CD4-positive, alpha-beta T cell treated with Interleukin-2 at 100 ng/mL for 4 hours (primary cell): ENCODE measurements around the gene FRMD4A.
"Not testable (repeated sequence)": the region's sequence is repeated elsewhere in the genome, so short reads cannot be mapped to it uniquely, and the experiment has no call there.

ENCODE experiments used
- DNase-seq: peaks from one replicate; pipeline ENCODE4 v3.0.0-alpha.2; 2020; ENCODE audit warnings: low spot score

FRMD4A gene

GRCh38 chr10:13882119-13882711 lies 448.5 kb downstream of the FRMD4A start:
- DNase-seq: no peak

GRCh38 chr10:13880760-13881159 lies 450.0 kb downstream of the FRMD4A start:
- no peak for DNase-seq

DNA sequence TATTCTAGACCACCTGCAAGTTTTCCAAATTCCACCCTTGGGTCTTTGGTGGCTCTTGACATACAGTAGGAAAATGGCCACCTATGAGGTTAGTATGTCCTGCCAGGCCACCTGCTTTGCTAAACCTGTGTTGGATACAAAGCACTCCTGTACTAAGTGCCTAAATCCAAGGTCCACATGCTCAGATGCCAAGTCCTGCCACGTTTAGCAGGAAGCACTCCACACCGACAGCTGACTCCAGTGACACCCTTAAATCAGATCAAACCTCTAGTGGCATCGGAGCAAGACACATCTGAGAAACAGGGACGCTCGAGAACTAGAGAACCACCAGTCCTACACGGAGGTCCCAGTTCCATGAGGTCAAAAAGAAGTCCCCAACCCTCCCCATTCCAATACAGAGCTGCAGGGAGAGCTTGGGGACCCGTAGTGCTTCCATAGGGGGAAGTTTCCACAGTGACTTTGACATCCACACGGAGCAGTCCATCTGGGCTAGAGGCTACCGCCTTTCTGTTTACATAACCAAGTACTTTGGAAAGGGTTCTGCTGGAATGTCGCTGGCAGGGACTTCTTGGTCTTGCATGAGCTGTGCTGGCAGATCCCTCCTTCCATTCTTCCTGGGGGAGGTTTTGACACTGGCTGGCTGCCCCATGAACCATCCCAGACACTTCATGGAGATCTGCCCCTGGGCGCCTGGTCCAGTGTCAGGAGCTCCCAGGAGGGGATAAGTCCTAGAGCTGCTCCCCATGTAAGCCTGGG lies 453.4 kb downstream of the FRMD4A start:
- DNase-seq: no peak

DNA sequence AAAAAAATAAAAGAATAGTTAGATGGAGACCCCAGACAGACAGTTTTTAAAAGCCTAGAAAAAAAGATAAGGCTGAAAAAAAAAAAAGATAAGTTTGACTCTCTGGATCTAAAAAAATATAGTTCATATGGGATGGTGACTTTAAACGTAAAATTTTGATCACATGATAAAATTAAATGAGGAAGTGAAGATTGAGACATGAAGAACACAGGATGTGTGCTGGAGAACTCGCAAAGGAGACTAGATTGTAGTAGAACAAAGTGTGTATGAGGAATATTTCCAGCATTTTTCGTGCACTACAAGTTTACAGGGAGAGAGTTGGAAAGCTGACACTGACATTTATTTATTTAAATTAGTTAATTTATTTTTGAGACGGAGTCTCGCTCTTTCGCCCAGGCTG lies 457.5 kb downstream of the FRMD4A start:
- DNase-seq: no peak

DNA sequence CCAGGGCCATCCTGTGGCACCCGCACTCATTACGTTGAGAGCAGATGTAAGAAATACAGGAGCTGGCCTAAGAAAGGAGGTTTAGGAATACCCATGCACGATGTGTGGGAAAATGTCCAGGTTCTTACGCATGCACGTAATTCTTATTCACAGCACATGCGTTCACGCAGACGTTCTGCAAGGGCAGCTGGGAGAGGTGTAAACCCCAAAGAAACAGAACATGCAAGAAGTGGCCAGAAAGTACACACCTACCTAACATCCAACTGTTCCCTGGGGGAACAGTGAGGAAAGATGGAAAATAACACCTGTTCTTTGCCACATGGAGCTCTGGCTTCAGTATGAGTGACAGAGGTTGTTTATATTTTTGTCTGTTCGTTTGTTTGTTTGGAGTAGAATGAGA lies 458.3 kb downstream of the FRMD4A start:
- no peak for DNase-seq

DNA sequence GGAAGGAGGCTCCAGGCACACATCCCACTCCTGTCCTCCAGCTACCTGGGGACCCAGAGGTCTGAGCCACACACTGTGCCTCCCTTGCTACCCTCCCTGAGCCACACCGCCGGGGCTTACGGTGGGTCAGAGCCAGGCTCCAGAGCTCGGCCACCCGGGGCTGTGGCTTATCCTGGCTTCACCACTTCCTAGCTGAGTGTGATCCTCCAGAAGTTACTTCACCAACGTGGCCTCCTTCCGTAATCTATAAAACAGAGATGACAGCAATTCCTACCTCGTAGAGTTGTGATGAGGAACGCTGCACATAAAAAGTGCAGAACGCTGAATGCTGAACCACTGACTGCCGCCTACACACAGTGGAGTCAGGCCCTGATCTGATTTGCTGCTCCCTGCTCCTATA lies 458.9 kb downstream of the FRMD4A start:
- no peak for DNase-seq

DNA sequence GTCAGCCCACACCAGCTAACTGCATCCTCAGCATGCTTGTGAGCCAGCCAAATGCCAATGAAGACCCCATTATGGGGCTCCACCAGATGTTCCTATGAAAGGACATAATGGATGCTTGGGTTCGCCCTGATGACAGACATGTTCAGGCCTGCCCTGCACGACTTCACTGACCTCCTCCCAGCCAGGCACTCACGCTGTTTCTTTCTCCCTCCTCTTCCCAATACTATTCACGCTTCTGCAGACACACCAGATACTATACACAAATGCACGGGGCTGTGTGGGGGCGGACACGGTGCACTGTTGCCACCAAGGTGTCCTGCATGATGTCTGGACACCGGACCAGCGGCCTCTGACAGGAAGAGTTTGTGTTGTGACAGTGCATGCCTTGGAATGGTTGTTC lies 459.7 kb downstream of the FRMD4A start:
- no peak for DNase-seq

- DNase-seq: no peak
These were observed 461.4 kb downstream of the FRMD4A start for GRCh38 chr10:13869295-13869664.

DNA sequence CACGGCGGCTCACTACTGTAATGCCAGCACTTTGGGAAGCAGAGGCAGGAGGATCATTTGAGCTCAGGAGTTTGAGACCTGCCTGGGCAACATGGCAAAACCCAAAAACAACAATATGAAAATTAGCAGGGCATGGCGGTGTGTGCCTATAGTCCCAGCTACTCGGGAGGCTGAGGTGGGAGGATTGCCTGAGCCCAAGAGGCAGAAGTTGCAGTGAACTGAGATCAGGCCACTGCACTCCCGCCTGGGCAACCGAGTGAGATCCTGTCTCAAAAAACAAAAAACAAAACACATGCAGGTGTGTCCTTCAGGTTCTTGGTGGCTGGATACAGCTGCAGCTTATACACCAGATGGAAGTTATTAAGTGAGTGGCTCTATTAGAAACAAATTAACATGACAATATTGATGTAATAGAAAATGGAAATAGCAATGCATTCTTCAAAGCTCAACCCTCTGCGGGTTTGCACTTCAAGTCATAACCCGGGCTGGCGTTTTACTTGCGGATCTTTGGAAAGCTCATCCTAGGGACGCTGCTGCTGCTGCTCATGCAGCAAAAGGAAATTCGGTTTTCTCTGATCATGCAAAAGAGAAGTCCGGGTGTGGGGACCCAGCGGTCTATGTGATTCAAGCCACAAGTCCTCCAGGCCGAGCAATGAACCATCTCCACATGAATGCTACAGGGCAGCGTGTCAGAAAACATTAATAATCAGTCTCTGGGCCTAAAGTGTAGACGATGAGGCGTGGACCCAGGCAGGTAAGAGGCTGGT lies 462.0 kb downstream of the FRMD4A start:
- DNase-seq: no peak

GRCh38 chr10:13867822-13868221 lies 462.9 kb downstream of the FRMD4A start:
- no peak for DNase-seq

DNA sequence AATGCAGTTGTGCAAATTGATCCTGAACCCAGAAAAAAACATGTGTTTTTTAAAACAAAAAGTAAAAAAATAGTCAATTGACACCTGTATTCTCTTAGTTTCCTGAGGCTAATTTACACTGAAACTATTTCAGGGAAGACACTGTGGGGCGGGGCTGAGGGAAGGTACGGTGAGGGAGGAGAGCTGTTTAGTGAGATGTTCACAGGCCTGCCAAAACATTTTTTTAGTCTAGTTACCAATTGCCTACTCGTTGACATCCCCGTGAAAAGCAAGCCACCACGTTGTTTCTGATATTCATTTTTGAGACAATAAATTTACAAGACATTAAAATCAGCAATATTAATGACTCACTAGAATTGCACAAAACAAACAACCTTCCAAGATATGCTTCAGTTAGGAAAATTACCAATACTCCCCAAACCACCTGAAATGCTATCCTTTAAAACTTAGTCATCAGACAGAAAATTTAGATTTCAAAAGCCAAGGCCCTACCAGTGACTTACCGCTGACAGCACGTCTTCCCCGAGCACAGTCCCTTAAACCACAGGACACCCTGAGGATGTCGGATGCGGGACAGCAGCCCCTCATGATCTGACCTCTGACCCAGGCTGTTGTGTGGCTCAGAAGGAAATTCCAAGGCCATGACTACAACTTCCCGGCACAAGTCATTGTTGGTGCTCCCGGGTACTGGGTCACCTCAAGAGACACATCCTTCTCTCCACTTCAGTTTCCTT lies 464.8 kb downstream of the FRMD4A start:
- no peak for DNase-seq

- DNase-seq: not testable (repeated sequence)
These were observed 465.5 kb downstream of the FRMD4A start for GRCh38 chr10:13865220-13865619.

DNA sequence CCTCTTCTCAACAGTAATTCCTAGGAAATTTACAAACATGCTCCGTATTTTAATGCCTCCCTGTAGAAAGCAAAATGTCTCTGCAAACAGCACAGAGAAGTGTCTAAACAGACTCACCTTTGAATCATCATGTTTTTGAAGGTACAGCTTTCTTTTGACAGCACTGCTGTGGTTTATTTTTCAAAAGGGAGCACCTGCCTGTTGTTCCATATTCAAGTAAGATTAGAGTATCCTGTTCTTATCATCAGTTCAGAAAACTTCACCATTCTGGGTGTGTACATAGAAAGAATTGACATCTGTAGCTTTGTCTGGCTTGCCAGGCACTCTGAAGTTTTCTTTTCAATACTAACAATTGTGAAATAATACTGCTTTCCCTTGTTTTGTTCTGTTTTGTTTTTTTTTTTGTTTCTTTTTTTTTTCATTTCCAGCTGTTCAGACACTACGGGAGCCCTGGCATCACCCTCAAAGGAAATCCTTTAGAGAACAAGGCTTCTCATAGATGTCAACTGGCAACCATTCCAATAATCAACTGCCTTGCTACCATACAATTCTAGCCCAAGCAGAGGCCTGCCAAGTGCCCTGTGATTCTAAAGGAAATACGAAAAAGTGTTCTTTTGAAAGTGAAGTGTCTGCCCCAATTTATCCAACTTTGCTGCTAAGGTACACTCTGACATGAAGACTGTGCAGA lies 468.0 kb downstream of the FRMD4A start:
- no peak for DNase-seq

GRCh38 chr10:13860886-13861285 lies 469.8 kb downstream of the FRMD4A start:
- DNase-seq: no peak

- no peak for DNase-seq
These were observed 470.6 kb downstream of the FRMD4A start for GRCh38 chr10:13859979-13860654.

DNA sequence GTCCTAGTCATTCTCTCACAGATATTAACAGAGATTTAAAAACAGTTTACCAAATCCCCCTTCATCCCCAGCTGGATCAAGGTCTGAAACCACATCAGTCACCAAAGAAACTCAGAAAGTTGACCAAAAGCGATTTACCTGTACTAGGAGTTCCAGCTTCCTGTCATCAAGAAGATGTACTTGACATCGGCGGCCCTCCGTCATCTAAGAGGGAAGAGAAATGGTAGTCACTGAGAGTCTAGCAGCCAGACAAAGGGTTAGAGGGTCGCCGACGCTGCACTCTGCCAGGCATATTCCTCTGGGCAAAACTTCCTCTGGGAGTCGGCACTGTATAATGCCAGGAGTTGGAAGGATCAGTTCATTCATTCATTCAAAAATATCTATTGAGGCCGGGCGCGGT lies 472.0 kb downstream of the FRMD4A start:
- no peak for DNase-seq

- DNase-seq: no peak
These were observed 473.3 kb downstream of the FRMD4A start for GRCh38 chr10:13857451-13857850.

DNA sequence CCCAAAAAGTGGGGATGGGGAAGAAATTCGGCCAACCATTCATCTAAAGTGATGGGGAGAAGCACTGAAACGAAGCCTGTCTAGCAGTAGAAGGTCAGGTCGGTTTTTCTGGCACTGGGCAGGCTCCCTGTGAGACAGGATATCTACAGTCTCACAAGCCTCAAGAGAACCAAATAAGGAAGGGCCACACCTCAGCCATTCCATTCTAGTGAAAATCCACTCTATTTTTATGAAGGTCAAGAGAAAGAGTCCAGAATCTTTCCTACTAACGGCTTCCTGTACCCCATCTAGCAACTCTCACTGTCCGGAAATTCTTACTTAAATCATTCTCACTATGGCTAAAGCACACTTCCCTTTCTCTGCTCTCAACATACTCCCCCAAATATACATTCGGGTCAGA lies 476.9 kb downstream of the FRMD4A start:
- no peak for DNase-seq

DNA sequence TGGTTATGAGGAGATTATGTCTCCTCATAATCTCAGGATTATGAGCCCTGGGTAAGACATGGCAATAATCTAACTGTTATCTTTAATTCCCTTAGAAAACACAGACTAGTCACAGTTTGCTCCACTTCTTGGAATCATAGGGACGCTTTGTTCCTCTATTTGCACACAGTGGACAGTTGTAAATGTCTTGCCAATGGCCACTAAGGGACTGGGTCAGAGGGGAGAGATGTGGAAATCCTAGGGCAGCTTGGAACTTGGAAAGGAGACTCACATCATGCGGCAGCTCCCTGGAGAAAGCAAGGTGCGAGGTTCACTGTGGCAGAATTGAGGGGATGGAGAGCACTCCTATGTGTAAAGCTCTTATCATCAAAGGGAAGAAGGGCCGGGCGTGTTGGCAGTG lies 477.9 kb downstream of the FRMD4A start:
- DNase-seq: no peak

GRCh38 chr10:13851906-13852305 lies 478.8 kb downstream of the FRMD4A start:
- no peak for DNase-seq
